PC-9 (cell line): ENCODE data around the gene ETV2. TPM values are rescaled to one million over a fixed set of nuclear protein-coding genes. Genes with fewer than 3 reads are reported as not detected.

Experiments
- BruUV-seq: library from RNA; stranded (reverse); fragments of 400-500 nt; replicated peaks from 2 replicates; lab custom pipeline; 2021; lab: Mats Ljungman, UMichigan
- CTCF ChIA-PET: fragments of 300-600 bp; sonication (Branson Sonifier 250); formaldehyde crosslinking; loops from one replicate; lab custom pipeline; 2022; ENCODE audit warnings: antibody characterized with exemption; lab: Charles Lee
- POLR2A ChIA-PET: fragments of 300-600 bp; sonication (Branson Sonifier 250); formaldehyde crosslinking; loops from one replicate; lab custom pipeline; 2022; ENCODE audit warnings: antibody characterized with exemption; ENCODE audit not compliant: unreplicated experiment; lab: Charles Lee
- DNase-seq, 2 experiments: peaks; one replicate each; pipeline versions ENCODE4 v3.0.0 to v3.0.0-alpha.2; 2015 to 2022; ENCODE audit warnings: mixed read lengths in 1 of 2
- H2AFZ ChIP-seq: fragments of 200-600 bp; sonication (generic); 2 replicates; pipeline ENCODE4 v1.8.1; 2017; ENCODE audit warnings: antibody characterized with exemption
- H3F3A ChIP-seq: fragments of 200-600 bp; sonication (generic); 2 replicates; pipeline ENCODE4 v1.8.1; 2017; ENCODE audit warnings: antibody characterized with exemption, mild to moderate bottlenecking, low read depth; ENCODE audit not compliant: insufficient read depth
- H3K27ac ChIP-seq: fragments of 200-600 bp; sonication (generic); 2 replicates; pipeline ENCODE4 v1.6.1; 2016; ENCODE audit warnings: mixed run types
- H3K27me3 ChIP-seq: fragments of 200-600 bp; sonication (generic); 2 replicates; pipeline ENCODE4 v1.6.1; 2016; ENCODE audit warnings: low read depth, mixed run types; ENCODE audit not compliant: insufficient read depth
- H3K36me3 ChIP-seq: fragments of 200-600 bp; sonication (generic); 2 replicates; pipeline ENCODE4 v1.6.1; 2016; ENCODE audit warnings: low read depth, mixed run types
- H3K4me1 ChIP-seq: fragments of 200-600 bp; sonication (generic); replicated peaks from 2 replicates; pipeline ENCODE4 v1.6.1; 2016; ENCODE audit warnings: mixed run types; ENCODE audit not compliant: insufficient read depth
- H3K4me2 ChIP-seq: fragments of 200-600 bp; sonication (generic); 2 replicates; pipeline ENCODE4 v1.6.1; 2017; ENCODE audit warnings: mixed run types
- H3K4me3 ChIP-seq: fragments of 200-600 bp; sonication (generic); 2 replicates; pipeline ENCODE4 v1.6.1; 2016; ENCODE audit warnings: mixed run types
- H3K79me2 ChIP-seq: fragments of 200-600 bp; sonication (generic); 2 replicates; pipeline ENCODE4 v1.6.1; 2017; ENCODE audit warnings: low read depth, mixed run types
- H3K9me2 ChIP-seq: fragments of 200-600 bp; sonication (generic); 2 replicates; pipeline ENCODE4 v1.8.1; 2017; ENCODE audit warnings: mild to moderate bottlenecking; ENCODE audit not compliant: insufficient read depth
- H3K9me3 ChIP-seq: fragments of 200-600 bp; sonication (generic); 2 replicates; pipeline ENCODE4 v1.8.1; 2016; ENCODE audit warnings: low read depth; ENCODE audit not compliant: insufficient read depth
- H4K20me1 ChIP-seq: fragments of 200-600 bp; sonication (generic); 2 replicates; pipeline ENCODE4 v1.8.1; 2017; ENCODE audit not compliant: insufficient read depth
- EZH2 ChIP-seq: fragments of 200-600 bp; sonication (generic); IDR thresholded peaks from 2 replicates; pipeline ENCODE4 v1.8.0; 2017; ENCODE audit warnings: antibody characterized with exemption, low read depth
- intact Hi-C: fragments of 100-400 bp; cut with micrococcal nuclease; formaldehyde crosslinking; loops from one replicate; pipeline ENCODE4 v1.10.0; 2022; ENCODE audit not compliant: unreplicated experiment
- total RNA-seq: library from RNA; stranded (reverse); gene quantifications from 2 replicates; pipeline ENCODE4 v1.2.3, GENCODE V29; 2021
- TF ChIP-seq, protein P1 (sequence below): fragments of 200-600 bp; sonication (generic); conservative IDR thresholded peaks from 2 replicates; pipeline ENCODE4 v1.6.1; 2017; ENCODE audit warnings: mixed run types, antibody characterized with exemption, mild to moderate bottlenecking, moderate library complexity

ETV2 gene
- total RNA-seq, 1 experiment from 2014 or later: 1.8 TPM

DNA sequence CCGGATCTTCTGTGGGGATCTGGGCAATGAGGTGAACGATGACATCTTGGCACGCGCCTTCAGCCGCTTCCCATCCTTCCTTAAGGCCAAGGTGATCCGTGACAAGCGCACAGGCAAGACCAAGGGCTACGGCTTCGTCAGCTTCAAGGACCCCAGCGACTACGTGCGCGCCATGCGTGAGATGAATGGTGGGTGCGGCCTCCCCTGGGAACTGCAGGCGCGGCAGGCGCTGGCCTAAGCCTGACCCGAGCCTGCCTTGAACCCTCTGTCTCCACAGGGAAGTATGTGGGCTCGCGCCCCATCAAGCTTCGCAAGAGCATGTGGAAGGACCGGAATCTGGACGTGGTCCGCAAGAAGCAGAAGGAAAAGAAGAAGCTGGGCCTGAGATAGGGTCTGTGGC is 4.4 kb upstream of the ETV2 start:
- H3K9me2 ChIP-seq: no peaks in the 10 kb centered on the region
- no peaks in the 10 kb centered on the region for H3K4me1 ChIP-seq
- peaks cover 4% of the 10 kb centered on the region; the same call in 1 of the 2 replicates for H3K36me3 ChIP-seq
- ChIA-PET CTCF (no interaction called here), POLR2A (no interaction called here)
- H3K79me2 ChIP-seq: no peaks in the 10 kb centered on the region
- H3K27me3 ChIP-seq: no peaks in the 10 kb centered on the region
- no peak overlapping the region for H3K4me3 ChIP-seq
- H4K20me1 ChIP-seq: no peaks in the 10 kb centered on the region
- no peak for DNase-seq
- no peak for TF ChIP-seq EZH2
- TF ChIP-seq, protein P1, sequence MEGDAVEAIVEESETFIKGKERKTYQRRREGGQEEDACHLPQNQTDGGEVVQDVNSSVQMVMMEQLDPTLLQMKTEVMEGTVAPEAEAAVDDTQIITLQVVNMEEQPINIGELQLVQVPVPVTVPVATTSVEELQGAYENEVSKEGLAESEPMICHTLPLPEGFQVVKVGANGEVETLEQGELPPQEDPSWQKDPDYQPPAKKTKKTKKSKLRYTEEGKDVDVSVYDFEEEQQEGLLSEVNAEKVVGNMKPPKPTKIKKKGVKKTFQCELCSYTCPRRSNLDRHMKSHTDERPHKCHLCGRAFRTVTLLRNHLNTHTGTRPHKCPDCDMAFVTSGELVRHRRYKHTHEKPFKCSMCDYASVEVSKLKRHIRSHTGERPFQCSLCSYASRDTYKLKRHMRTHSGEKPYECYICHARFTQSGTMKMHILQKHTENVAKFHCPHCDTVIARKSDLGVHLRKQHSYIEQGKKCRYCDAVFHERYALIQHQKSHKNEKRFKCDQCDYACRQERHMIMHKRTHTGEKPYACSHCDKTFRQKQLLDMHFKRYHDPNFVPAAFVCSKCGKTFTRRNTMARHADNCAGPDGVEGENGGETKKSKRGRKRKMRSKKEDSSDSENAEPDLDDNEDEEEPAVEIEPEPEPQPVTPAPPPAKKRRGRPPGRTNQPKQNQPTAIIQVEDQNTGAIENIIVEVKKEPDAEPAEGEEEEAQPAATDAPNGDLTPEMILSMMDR: no peak
- H2AFZ ChIP-seq: no peak overlapping the region
- H3F3A ChIP-seq: peaks cover 6% of the 10 kb centered on the region; the same call in 1 of the 2 replicates
- no TSS peak for BruUV-seq
- no peak overlapping the region for H3K4me2 ChIP-seq
- intact Hi-C loops: no loop called here
- no peaks in the 10 kb centered on the region for H3K9me3 ChIP-seq
- no peak overlapping the region for H3K27ac ChIP-seq

DNA sequence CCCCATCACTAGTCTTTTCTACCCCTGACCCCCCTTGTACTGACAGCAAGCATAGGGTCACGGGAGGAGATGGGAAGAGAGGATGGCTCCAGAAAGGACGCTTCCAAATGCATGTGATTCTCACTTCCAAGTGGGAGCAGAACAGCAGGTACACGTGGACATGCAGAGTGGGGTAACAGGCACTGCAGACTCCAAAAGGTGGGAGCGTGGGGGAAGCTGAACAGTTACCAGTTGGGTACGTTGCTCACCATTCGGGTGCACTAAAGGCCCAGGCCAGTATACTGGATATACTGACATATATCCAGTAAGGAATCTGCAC is 2.3 kb upstream of the ETV2 start:
- no peak overlapping the region for H3K4me3 ChIP-seq
- H3K79me2 ChIP-seq: no peaks in the 10 kb centered on the region
- H3K36me3 ChIP-seq: no peaks in the 10 kb centered on the region; the same call in 1 of the 2 replicates
- no peaks in the 10 kb centered on the region for H3K27me3 ChIP-seq
- H2AFZ ChIP-seq: no peak overlapping the region
- H3K9me2 ChIP-seq: no peaks in the 10 kb centered on the region
- peaks cover 6% of the 10 kb centered on the region for H3K4me1 ChIP-seq
- H3F3A ChIP-seq: peaks cover 13% of the 10 kb centered on the region; the same call in 1 of the 2 replicates
- no TSS peak for BruUV-seq
- H3K9me3 ChIP-seq: no peaks in the 10 kb centered on the region
- ChIA-PET POLR2A (no interaction called here), CTCF (no interaction called here)
- H3K4me2 ChIP-seq: no peak overlapping the region
- intact Hi-C loops: no loop called here
- no peaks in the 10 kb centered on the region for H4K20me1 ChIP-seq
- TF ChIP-seq EZH2: no peak
- TF ChIP-seq, protein P1: no peak
- DNase-seq: no peak
- H3K27ac ChIP-seq: no peak overlapping the region

DNA sequence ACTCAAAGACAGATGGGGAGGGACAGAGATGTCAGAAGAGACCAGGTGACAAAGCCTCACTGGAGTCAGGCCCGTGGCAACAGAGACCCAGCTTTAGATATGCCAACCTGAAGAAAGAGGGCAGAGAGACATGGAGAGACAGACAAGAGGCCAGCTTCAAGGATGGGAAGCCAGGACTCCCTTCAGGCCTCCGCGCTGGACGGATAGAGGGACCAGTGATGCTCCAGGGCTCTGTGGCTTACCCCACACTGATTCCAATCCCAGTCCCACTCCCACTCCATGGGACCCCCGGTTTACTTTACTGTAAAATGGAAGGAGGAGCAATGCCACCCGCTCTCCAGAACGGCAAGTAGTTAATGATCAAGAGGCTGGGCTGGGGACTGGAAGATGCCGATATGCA is 1.7 kb upstream of the ETV2 start:
- DNase-seq: no peak
- peaks cover 16% of the 10 kb centered on the region; the same call in 1 of the 2 replicates for H3F3A ChIP-seq
- intact Hi-C loops: loop anchor here (5.0 kb wide), 1 partner anchor 93 kb away; the partner anchor contains the start of gene TMEM147
- H3K4me2 ChIP-seq: no peak overlapping the region
- CTCF ChIA-PET: no interaction called here
- H2AFZ ChIP-seq: no peak overlapping the region
- BruUV-seq: no TSS peak
- no peaks in the 10 kb centered on the region for H3K36me3 ChIP-seq
- H3K27ac ChIP-seq: no peak overlapping the region
- H4K20me1 ChIP-seq: no peaks in the 10 kb centered on the region
- no peaks in the 10 kb centered on the region for H3K79me2 ChIP-seq
- no peak overlapping the region for H3K4me3 ChIP-seq
- no peaks in the 10 kb centered on the region for H3K27me3 ChIP-seq
- H3K9me2 ChIP-seq: no peaks in the 10 kb centered on the region
- H3K9me3 ChIP-seq: no peaks in the 10 kb centered on the region
- H3K4me1 ChIP-seq: peaks cover 6% of the 10 kb centered on the region
- POLR2A ChIA-PET: no interaction called here
- TF ChIP-seq, protein P1: no peak
- TF ChIP-seq EZH2: no peak
